ENCODE measurements around the gene CCN6. TPM values are rescaled to one million over a fixed set of nuclear protein-coding genes. Genes with fewer than 3 reads are reported as not detected.

CCN6 gene
- total and polyA plus RNA-seq, 7 donors = not detected

DNA sequence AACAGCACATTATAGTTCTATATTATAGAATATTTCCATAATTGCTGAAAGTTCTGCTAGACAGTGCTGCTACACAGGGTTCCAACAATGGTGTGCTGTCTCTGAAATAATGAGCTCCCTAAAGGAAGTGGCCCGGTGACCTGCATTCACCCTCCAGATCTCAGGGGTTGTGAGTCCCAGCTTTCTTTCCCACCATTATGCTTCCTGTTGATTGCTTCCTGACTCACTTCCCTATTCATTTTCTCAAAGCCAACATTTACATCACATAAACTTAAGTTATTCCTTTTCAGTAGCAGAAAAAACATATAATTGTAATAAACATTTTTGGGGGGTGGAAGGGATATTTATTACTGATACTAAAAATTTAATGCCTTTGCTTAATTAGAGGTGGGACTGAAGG is 12.9 kb upstream of the CCN6 start:
- WGBS, 2 donors = 70 to 84% methylated on average over 1 of the region's 1 CpG
- H3K9me3 ChIP-seq = no peaks in the 10 kb centered on the region
- no peak overlapping the region for H3K4me3 ChIP-seq
- H3K27me3 ChIP-seq = no peaks in the 10 kb centered on the region
- no peak for DNase-seq
- intact Hi-C loops (cut with DNase I) = loop anchor here (5.0 kb wide), 2 partner anchors 169 to 559 kb away; partner anchors contain the start of genes FYN and REV3L
- TF ChIP-seq, protein P1, sequence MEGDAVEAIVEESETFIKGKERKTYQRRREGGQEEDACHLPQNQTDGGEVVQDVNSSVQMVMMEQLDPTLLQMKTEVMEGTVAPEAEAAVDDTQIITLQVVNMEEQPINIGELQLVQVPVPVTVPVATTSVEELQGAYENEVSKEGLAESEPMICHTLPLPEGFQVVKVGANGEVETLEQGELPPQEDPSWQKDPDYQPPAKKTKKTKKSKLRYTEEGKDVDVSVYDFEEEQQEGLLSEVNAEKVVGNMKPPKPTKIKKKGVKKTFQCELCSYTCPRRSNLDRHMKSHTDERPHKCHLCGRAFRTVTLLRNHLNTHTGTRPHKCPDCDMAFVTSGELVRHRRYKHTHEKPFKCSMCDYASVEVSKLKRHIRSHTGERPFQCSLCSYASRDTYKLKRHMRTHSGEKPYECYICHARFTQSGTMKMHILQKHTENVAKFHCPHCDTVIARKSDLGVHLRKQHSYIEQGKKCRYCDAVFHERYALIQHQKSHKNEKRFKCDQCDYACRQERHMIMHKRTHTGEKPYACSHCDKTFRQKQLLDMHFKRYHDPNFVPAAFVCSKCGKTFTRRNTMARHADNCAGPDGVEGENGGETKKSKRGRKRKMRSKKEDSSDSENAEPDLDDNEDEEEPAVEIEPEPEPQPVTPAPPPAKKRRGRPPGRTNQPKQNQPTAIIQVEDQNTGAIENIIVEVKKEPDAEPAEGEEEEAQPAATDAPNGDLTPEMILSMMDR (IDR thresholded peaks at IDR 0.05) = no peak
- TF ChIP-seq POLR2AphosphoS5 (IDR thresholded peaks at IDR 0.05) = no peak
- TF ChIP-seq EP300 (IDR thresholded peaks at IDR 0.05) = no peak
- TF ChIP-seq POLR2A (IDR thresholded peaks at IDR 0.05) = no peak
- H3K27ac ChIP-seq = no peak overlapping the region
- H3K4me1 ChIP-seq = peaks cover 0 to 45% (median 34%) of the 10 kb centered on the region in 4 donors
- no peaks in the 10 kb centered on the region for H3K36me3 ChIP-seq

DNA sequence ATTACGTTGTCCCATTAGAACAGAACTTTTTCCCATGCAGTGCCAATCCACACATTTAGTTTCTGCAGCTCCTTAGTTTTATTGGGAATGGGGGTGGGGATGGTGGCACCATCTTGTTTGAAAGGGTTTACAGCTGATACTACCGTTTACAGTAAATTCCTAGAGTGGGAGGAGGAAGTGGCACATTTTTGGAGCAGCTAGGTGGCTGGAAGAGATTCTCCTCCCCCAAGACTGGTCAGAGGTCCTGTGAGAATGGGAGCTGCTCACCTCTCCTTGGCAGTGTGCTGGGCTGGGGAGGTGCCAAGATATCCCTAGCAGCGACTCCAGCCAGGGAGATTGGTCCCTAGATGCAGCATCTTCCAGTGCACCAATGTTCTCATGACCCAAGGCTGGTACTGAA is 12.4 kb upstream of the CCN6 start:
- 73 to 87% methylated on average over 3 of the region's 3 CpGs for WGBS, 2 donors
- H3K9me3 ChIP-seq = no peaks in the 10 kb centered on the region
- H3K4me3 ChIP-seq = no peak overlapping the region
- H3K4me1 ChIP-seq = peaks cover 0 to 45% (median 34%) of the 10 kb centered on the region in 4 donors
- no peak for TF ChIP-seq EP300 (IDR thresholded peaks at IDR 0.05)
- TF ChIP-seq POLR2A (IDR thresholded peaks at IDR 0.05) = no peak
- TF ChIP-seq, protein P1 (IDR thresholded peaks at IDR 0.05) = no peak
- no peak for TF ChIP-seq POLR2AphosphoS5 (IDR thresholded peaks at IDR 0.05)
- H3K27me3 ChIP-seq = no peaks in the 10 kb centered on the region
- H3K36me3 ChIP-seq = no peaks in the 10 kb centered on the region
- DNase-seq = no peak
- intact Hi-C loops (cut with DNase I) = loop anchor here (5.0 kb wide), 2 partner anchors 169 to 559 kb away; partner anchors contain the start of genes FYN and REV3L
- no peak overlapping the region for H3K27ac ChIP-seq

DNA sequence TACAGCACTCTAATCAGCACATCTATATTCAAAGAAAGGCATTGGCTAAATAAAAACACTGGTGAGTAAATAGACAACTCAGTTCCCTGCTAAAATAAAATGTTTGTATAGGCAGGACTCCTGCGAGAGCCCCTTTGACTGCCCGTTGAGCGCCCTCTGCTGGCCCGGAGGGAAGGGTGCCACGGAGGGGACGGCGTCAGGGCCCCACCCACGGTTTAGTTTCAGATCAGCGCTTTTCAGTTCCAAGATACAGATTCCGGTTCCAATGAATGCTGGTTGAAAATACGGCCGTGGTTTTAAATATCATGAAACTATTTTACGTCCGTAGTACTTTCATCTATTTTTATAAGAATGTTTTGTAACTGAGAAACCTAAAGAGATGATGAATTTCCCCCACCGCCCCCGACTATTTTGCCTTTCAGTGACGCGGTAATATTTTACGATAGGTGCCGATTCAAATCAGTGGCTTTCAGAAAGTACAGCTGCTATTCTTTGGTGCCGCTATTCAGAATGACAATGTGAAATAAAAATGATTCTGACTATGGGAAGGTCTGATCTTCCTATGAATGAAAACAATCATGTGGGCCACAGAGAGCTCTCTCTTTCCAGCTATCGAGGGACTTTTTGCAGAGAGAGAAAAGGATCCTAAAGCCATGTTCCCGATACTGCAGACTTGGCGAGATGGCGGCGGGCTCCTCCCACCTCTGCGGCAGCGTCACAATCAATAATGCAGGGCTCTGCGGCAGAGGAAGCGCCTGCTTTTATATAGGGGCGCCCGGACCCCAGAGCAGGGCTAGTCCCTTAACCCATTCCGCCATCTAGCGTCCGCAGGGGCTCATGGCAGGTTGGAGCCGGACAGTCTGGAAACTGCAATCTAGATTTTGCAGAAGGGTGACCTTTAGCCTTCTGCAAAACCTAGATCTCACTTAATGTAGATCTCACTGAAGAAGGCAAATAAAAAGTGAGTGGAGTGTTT is 10.6 kb upstream of the CCN6 start:
- TF ChIP-seq EP300 (IDR thresholded peaks at IDR 0.05) (no peak), POLR2A (IDR thresholded peaks at IDR 0.05) (no peak), POLR2AphosphoS5 (IDR thresholded peaks at IDR 0.05) (peak in 3 of 4 donors; percentile 25 to 67 (median 51))
- TF ChIP-seq, protein P1 (IDR thresholded peaks at IDR 0.05) = peak; percentile 86 to 94 (median 94)
- Histone ChIP-seq H3K9me3 (no peaks in the 10 kb centered on the region), H3K27ac (peak overlapping the region; percentile 77 to 84 (median 80)), H3K27me3 (no peaks in the 10 kb centered on the region), H3K4me3 (peak overlapping the region; percentile 32 to 61 (median 56)), H3K4me1 (peaks cover 0 to 35% (median 25%) of the 10 kb centered on the region in 4 donors), H3K36me3 (no peaks in the 10 kb centered on the region)
- intact Hi-C loops (cut with DNase I) = loop anchor here (1.0 to 5.0 kb wide), 5 partner anchors 46 to 784 kb away; partner anchors contain the start of genes FYN and REV3L
- peak; percentile 92 for DNase-seq
- WGBS, 2 donors = 0% methylated on average over 36 of the region's 36 CpGs

DNA sequence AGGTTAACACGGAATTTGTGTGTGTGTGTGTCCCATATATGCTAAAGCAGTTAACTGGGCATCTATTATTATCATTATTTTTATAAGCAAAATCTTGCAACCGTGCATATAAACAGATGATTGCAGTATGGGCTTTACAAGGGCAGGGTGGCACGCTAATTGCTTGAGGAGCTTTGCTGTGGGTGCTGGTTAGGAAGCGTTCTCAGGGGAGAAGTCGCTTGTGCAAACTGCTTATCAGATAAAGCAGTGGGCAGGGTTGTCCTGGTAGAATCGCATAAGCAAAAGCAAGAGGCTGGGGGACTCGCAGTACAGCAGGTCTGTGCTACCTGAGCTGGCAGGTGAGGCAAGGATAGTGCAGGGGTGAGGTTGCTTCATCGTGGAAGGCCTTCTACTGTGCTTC is 9.7 kb upstream of the CCN6 start:
- peaks cover 0 to 28% (median 22%) of the 10 kb centered on the region in 4 donors for H3K4me1 ChIP-seq
- H3K36me3 ChIP-seq = no peaks in the 10 kb centered on the region
- DNase-seq = no peak
- no peak overlapping the region for H3K4me3 ChIP-seq
- no peaks in the 10 kb centered on the region for H3K27me3 ChIP-seq
- H3K27ac ChIP-seq = peak overlapping the region in 3 of 4 donors; percentile 80 to 84 (median 81)
- no peaks in the 10 kb centered on the region for H3K9me3 ChIP-seq
- TF ChIP-seq POLR2A (IDR thresholded peaks at IDR 0.05) (no peak), POLR2AphosphoS5 (IDR thresholded peaks at IDR 0.05) (no peak), EP300 (IDR thresholded peaks at IDR 0.05) (no peak)
- TF ChIP-seq, protein P1 (IDR thresholded peaks at IDR 0.05) = no peak
- intact Hi-C loops (cut with DNase I) = loop anchor here (5.0 kb wide), 2 partner anchors 172 to 562 kb away; partner anchors contain the start of genes FYN and REV3L
- 61 to 74% methylated on average over 8 of the region's 8 CpGs for WGBS, 2 donors

All from sigmoid colon (tissue), 7 donors.